IMR-90 (cell line): ENCODE results near the gene NME7. TPM values are rescaled to one million over a fixed set of nuclear protein-coding genes. Genes with fewer than 3 reads are reported as not detected.

Source experiments
- ATAC-seq: fragments of 200-7000 bp; cut with Tn5 transposase; 2 replicates; pipeline ENCODE4 v1.9.1; 2020; ENCODE audit warnings: low read depth, mild to moderate bottlenecking, moderate library complexity
- BruUV-seq: library from RNA; stranded (reverse); fragments of 400-500 nt; replicated peaks from 2 replicates; lab custom pipeline; 2021; lab: Mats Ljungman, UMichigan
- CTCF ChIA-PET: fragments of 300-600 bp; formaldehyde crosslinking; extraction: SDS; loops from one replicate; lab custom pipeline; 2021; ENCODE audit warnings: antibody characterized with exemption; lab: Yijun Ruan, JAX
- POLR2A ChIA-PET: fragments of 300-600 bp; sonication (Branson Sonifier 250); formaldehyde crosslinking; loops from one replicate; lab custom pipeline; 2022; ENCODE audit warnings: antibody characterized with exemption; ENCODE audit not compliant: unreplicated experiment; lab: Charles Lee
- DNase-seq: peaks from one replicate; pipeline ENCODE4 v3.0.0; 2013
- H2AFZ ChIP-seq: replicated peaks from 2 replicates; pipeline ENCODE3; 2013; ENCODE audit warnings: low read length, mild to moderate bottlenecking; ENCODE audit not compliant: poor library complexity
- H2AK5ac ChIP-seq: 2 replicates; pipeline ENCODE4 v1.6.1; 2013; ENCODE audit warnings: low read depth, low read length, inconsistent platforms
- H2AK9ac ChIP-seq: replicated peaks from 2 replicates; pipeline ENCODE3; 2013; ENCODE audit warnings: mild to moderate bottlenecking, low read depth, low read length, moderate library complexity; ENCODE audit not compliant: poor library complexity
- H2BK120ac ChIP-seq: 2 replicates; pipeline ENCODE4 v1.6.1; 2013; ENCODE audit warnings: low read depth, low read length, inconsistent platforms
- H2BK15ac ChIP-seq: 3 replicates; pipeline ENCODE4 v1.6.1; 2013; ENCODE audit warnings: low read depth, low read length, inconsistent platforms
- H2BK20ac ChIP-seq: 2 replicates; pipeline ENCODE4 v1.6.1; 2013; ENCODE audit warnings: low read depth, mild to moderate bottlenecking, inconsistent platforms, low read length, moderate library complexity
- H2BK5ac ChIP-seq: 2 replicates; pipeline ENCODE4 v1.6.1; 2013; ENCODE audit warnings: mild to moderate bottlenecking, low read depth, low read length, inconsistent platforms; ENCODE audit not compliant: poor library complexity, severe bottlenecking
- H3K14ac ChIP-seq: replicated peaks from 2 replicates; pipeline ENCODE4 v1.6.1; 2013; ENCODE audit warnings: low read depth, low read length, inconsistent platforms
- H3K18ac ChIP-seq: 2 replicates; pipeline ENCODE4 v1.6.1; 2013; ENCODE audit warnings: low read depth, low read length, control low read depth
- H3K23ac ChIP-seq: 2 replicates; pipeline ENCODE4 v1.6.1; 2013; ENCODE audit warnings: low read depth, low read length, inconsistent platforms
- H3K27ac ChIP-seq: 2 replicates; pipeline ENCODE4 v1.5.1; 2013; ENCODE audit warnings: mild to moderate bottlenecking, control low read depth, low read length; ENCODE audit not compliant: insufficient read depth
- H3K27me3 ChIP-seq: 2 replicates; pipeline ENCODE4 v1.6.1; 2013; ENCODE audit warnings: low read length; ENCODE audit not compliant: control insufficient read depth, insufficient read depth
- H3K36me3 ChIP-seq: 2 replicates; pipeline ENCODE4 v1.6.1; 2013; ENCODE audit warnings: low read length, mixed read lengths; ENCODE audit not compliant: control insufficient read depth, insufficient read depth
- H3K4ac ChIP-seq: 2 replicates; pipeline ENCODE4 v1.6.1; 2013; ENCODE audit warnings: low read depth, low read length, inconsistent platforms
- H3K4me1 ChIP-seq: 2 replicates; pipeline ENCODE4 v1.6.1; 2013; ENCODE audit warnings: low read length, mixed read lengths; ENCODE audit not compliant: control insufficient read depth, insufficient read depth
- H3K4me2 ChIP-seq: 2 replicates; pipeline ENCODE4 v1.6.1; 2013; ENCODE audit warnings: low read depth, mild to moderate bottlenecking, control low read depth, low read length, moderate library complexity
- H3K4me3 ChIP-seq: 2 replicates; pipeline ENCODE4 v1.5.1; 2013; ENCODE audit warnings: low read depth, mild to moderate bottlenecking, control low read depth, low read length, moderate library complexity; ENCODE audit not compliant: insufficient read depth
- H3K56ac ChIP-seq: 2 replicates; pipeline ENCODE4 v1.6.1; 2013; ENCODE audit warnings: low read length, inconsistent platforms; ENCODE audit not compliant: insufficient read depth; ENCODE audit errors: extremely low read depth
- H3K79me1 ChIP-seq, 2 experiments: 2 replicates each; pipeline ENCODE4 v1.6.1; 2013; ENCODE audit warnings: low read length in 2 of 2, inconsistent platforms in 1 of 2, low read depth in 1 of 2
- H3K9ac ChIP-seq: 2 replicates; pipeline ENCODE4 v1.6.1; 2013; ENCODE audit warnings: low read depth, low read length, control low read depth
- H3K9me1 ChIP-seq: 2 replicates; pipeline ENCODE4 v1.6.1; 2013; ENCODE audit warnings: low read length, inconsistent platforms; ENCODE audit not compliant: insufficient read depth
- H3K9me3 ChIP-seq: 2 replicates; pipeline ENCODE4 v1.6.1; 2013; ENCODE audit warnings: low read length; ENCODE audit not compliant: control insufficient read depth, insufficient read depth
- H4K20me1 ChIP-seq: 2 replicates; pipeline ENCODE4 v1.6.1; 2013; ENCODE audit warnings: low read length, inconsistent platforms; ENCODE audit not compliant: insufficient read depth
- H4K5ac ChIP-seq: 2 replicates; pipeline ENCODE4 v1.6.1; 2013; ENCODE audit warnings: mild to moderate bottlenecking, low read depth, low read length, control low read depth
- H4K8ac ChIP-seq, 2 experiments: 2 replicates each; pipeline ENCODE4 v1.6.1; 2013; ENCODE audit warnings: low read depth in 2 of 2, low read length in 2 of 2, control low read depth in 1 of 2, inconsistent platforms in 1 of 2
- H4K91ac ChIP-seq: 2 replicates; pipeline ENCODE4 v1.6.1; 2013; ENCODE audit warnings: low read depth, low read length, inconsistent platforms; ENCODE audit not compliant: insufficient read depth
- CEBPB ChIP-seq: IDR thresholded peaks from 2 replicates; pipeline ENCODE4 v1.6.1; 2012; ENCODE audit warnings: low read depth, low read length, improper control_type of control experiment
- CHD1 ChIP-seq: IDR thresholded peaks from 2 replicates; pipeline ENCODE4 v1.6.1; 2012; ENCODE audit warnings: low read depth, low read length, improper control_type of control experiment
- FOS ChIP-seq: fragments of 150-350 bp; IDR thresholded peaks from 2 replicates; pipeline ENCODE4 v1.6.1; 2016; ENCODE audit warnings: low read depth, low read length
- MAFK ChIP-seq: IDR thresholded peaks from 2 replicates; pipeline ENCODE4 v1.6.1; 2012; ENCODE audit warnings: low read depth, low read length, improper control_type of control experiment
- MAZ ChIP-seq: IDR thresholded peaks from 2 replicates; pipeline ENCODE4 v1.6.1; 2012; ENCODE audit warnings: low read depth, mild to moderate bottlenecking, low read length, improper control_type of control experiment, moderate library complexity, borderline replicate concordance
- NFE2L2 ChIP-seq: fragments of 150-350 bp; IDR thresholded peaks from 2 replicates; pipeline ENCODE4 v1.6.1; 2016; ENCODE audit warnings: low read depth, mild to moderate bottlenecking, low read length
- POLR2A ChIP-seq: IDR thresholded peaks from 2 replicates; pipeline ENCODE4 v1.6.1; 2012; ENCODE audit warnings: mild to moderate bottlenecking, low read depth, low read length
- RAD21 ChIP-seq: IDR thresholded peaks from 2 replicates; pipeline ENCODE4 v1.6.1; 2012; ENCODE audit warnings: low read length, improper control_type of control experiment
- RFX5 ChIP-seq: IDR thresholded peaks from 2 replicates; pipeline ENCODE4 v1.8.0; 2012; ENCODE audit warnings: low read depth, mild to moderate bottlenecking, low read length, moderate library complexity
- WGBS, 2 experiments: methylation state at CpG; one replicate each; pipeline versions ENCODE4 v1.1.5 to v1.1.7; 2013; ENCODE audit warnings: missing lambda C conversion rate in 2 of 2; ENCODE audit not compliant: insufficient read length in 1 of 2; ENCODE audit errors: extremely low coverage in 2 of 2; 5-methylcytosine and 5-hydroxymethylcytosine counted together
- dilution Hi-C: fragments of 300-500 bp; cut with HindIII; formaldehyde crosslinking; loops from one replicate; pipeline ENCODE4 v1.14.3; 2018; ENCODE audit warnings: low sequenced_read_pairs; ENCODE audit not compliant: unreplicated experiment
- in situ Hi-C: fragments of 300-500 bp; cut with MboI; formaldehyde crosslinking; loops from 3 replicates; pipeline ENCODE4 v1.14.3; 2019; ENCODE audit warnings: low sequenced_read_pairs, inconsistent platforms, mixed read lengths
- intact Hi-C: fragments of 100-400 bp; cut with micrococcal nuclease; formaldehyde crosslinking; loops from 2 replicates; pipeline ENCODE4 v1.10.0; 2022
- polyA plus RNA-seq, 3 experiments: library from polyadenylated mRNA; depleted of rRNA; stranded (reverse); fragments of >200 nt; gene quantifications; 2 replicates each; pipeline ENCODE4 v1.2.3, GENCODE V29; 2012; ENCODE audit warnings: low replicate concordance in 1 of 3
- total RNA-seq: library from RNA; depleted of rRNA; stranded (reverse); fragments of >200 nt; gene quantifications from 2 replicates; pipeline ENCODE4 v1.2.3, GENCODE V29; 2012
- TF ChIP-seq, protein P1 (sequence below): fragments of 150-350 bp; IDR thresholded peaks from 2 replicates; pipeline ENCODE4 v1.6.1; 2017; ENCODE audit warnings: mild to moderate bottlenecking, antibody characterized with exemption, low read length, low read depth

Gene NME7
- total and polyA plus RNA-seq, 2 of the 4 experiments (the other 2 are of a cell fraction): 18.3 to 22.4 TPM

DNA sequence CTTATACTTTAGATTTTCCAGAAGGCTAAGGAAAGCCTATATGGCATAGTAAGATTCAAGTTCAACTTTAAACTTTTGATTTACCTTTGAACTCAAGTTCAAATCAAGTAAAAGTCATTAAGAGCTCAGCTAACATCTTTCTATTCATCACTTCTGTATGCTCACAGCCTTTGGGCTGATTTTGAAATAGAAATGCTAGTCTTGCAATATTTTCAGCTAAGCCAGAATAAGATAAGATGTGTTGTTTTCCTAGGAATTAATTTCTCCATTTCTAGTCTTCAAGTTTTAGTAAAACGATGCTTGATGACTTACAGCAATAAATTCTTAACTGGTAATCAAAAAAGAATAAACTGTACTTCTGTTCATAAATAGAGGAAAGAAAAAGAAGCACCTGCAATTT, 225.5 kb downstream of the NME7 start:
- Histone ChIP-seq H3K9me1 (no peaks in the 10 kb centered on the region), H4K5ac (no peak overlapping the region), H3K27ac (no peak overlapping the region), H3K4me1 (no peaks in the 10 kb centered on the region), H4K20me1 (no peaks in the 10 kb centered on the region), H3K18ac (no peak overlapping the region), H3K79me1 (no peaks in the 10 kb centered on the region), H3K4ac (no peak overlapping the region), H3K56ac (no peak overlapping the region), H3K36me3 (no peaks in the 10 kb centered on the region), H3K4me2 (no peak overlapping the region), H3K14ac (no peak overlapping the region), H3K27me3 (no peaks in the 10 kb centered on the region), H4K8ac (no peak overlapping the region), H3K9me3 (no peaks in the 10 kb centered on the region), H2AK9ac (no peak overlapping the region), H2BK5ac (no peak overlapping the region), H2BK15ac (no peak overlapping the region), H3K9ac (no peak overlapping the region), H2AK5ac (no peak overlapping the region), H2AFZ (no peak overlapping the region), H2BK20ac (no peak overlapping the region), H3K4me3 (no peak overlapping the region), H3K23ac (no peak overlapping the region), H2BK120ac (no peak overlapping the region), H4K91ac (no peak overlapping the region)
- TF ChIP-seq RFX5: no peak
- TF ChIP-seq RAD21: no peak
- TF ChIP-seq, protein P1, sequence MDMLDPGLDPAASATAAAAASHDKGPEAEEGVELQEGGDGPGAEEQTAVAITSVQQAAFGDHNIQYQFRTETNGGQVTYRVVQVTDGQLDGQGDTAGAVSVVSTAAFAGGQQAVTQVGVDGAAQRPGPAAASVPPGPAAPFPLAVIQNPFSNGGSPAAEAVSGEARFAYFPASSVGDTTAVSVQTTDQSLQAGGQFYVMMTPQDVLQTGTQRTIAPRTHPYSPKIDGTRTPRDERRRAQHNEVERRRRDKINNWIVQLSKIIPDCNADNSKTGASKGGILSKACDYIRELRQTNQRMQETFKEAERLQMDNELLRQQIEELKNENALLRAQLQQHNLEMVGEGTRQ: no peak
- TF ChIP-seq FOS: no peak
- TF ChIP-seq MAZ: no peak
- no peak for TF ChIP-seq NFE2L2
- TF ChIP-seq CEBPB: no peak
- TF ChIP-seq POLR2A: no peak
- no peak for TF ChIP-seq MAFK
- no peak for TF ChIP-seq CHD1
- ChIA-PET CTCF (no interaction called here), POLR2A (no interaction called here)
- DNase-seq (no peak), ATAC-seq (no peak)
- dilution Hi-C loops: no loop called here
- no CpG with 5 or more reads among the region's 1 CpG for WGBS, 2 experiments
- in situ Hi-C loops: no loop called here
- intact Hi-C loops: no loop called here
- no TSS peak for BruUV-seq
